Spleen (tissue), 11 donors: ENCODE measurements around the gene SEPTIN1. TPM values are rescaled to one million over a fixed set of nuclear protein-coding genes. Genes with fewer than 3 reads are reported as not detected.
"Not testable (repeated sequence)": the region's sequence is repeated elsewhere in the genome, so short reads cannot be mapped to it uniquely, and the experiment has no call there.

Source experiments
- DNase-seq: peaks from one replicate; pipeline ENCODE4 v3.0.0-alpha.2; 2020
- H3K27ac ChIP-seq, 8 donors: fragments of 200-600 bp; sonication (generic) in 7 of 8; 1 replicate in 4 of 8; 2 replicates in 4 of 8; pipeline versions ENCODE4 v1.5.0 to v1.8.0; 2016 to 2021; ENCODE audit warnings: inconsistent platforms in 4 of 8, mild to moderate bottlenecking in 4 of 8, moderate library complexity in 1 of 8
- H3K27me3 ChIP-seq, 7 donors: fragments of 200-600 bp; sonication (generic) in 6 of 7; replicated peaks in 1 of 7; 1 replicate in 4 of 7; 2 replicates in 3 of 7; pipeline versions ENCODE4 v1.5.0 to v1.8.0; 2016 to 2021; ENCODE audit warnings: inconsistent platforms in 3 of 7, mild to moderate bottlenecking in 1 of 7
- H3K36me3 ChIP-seq, 6 donors: fragments of 200-600 bp; sonication (generic) in 5 of 6; 1 replicate in 4 of 6; 2 replicates in 2 of 6; pipeline versions ENCODE4 v1.5.0 to v1.8.0; 2016 to 2021; ENCODE audit warnings: inconsistent platforms in 2 of 6
- H3K4me1 ChIP-seq, 6 donors: fragments of 200-600 bp; sonication (generic) in 5 of 6; 1 replicate in 3 of 6; 2 replicates in 3 of 6; pipeline versions ENCODE4 v1.5.0 to v1.8.0; 2016 to 2021; ENCODE audit warnings: inconsistent platforms in 3 of 6
- H3K4me3 ChIP-seq, 8 donors: fragments of 200-600 bp; sonication (generic) in 7 of 8; 1 replicate in 4 of 8; 2 replicates in 4 of 8; pipeline versions ENCODE4 v1.5.0 to v1.8.0; 2016 to 2021; ENCODE audit warnings: inconsistent platforms in 4 of 8, mild to moderate bottlenecking in 4 of 8, moderate library complexity in 2 of 8
- H3K9me3 ChIP-seq, 8 donors: fragments of 200-600 bp; sonication (generic) in 7 of 8; 1 replicate in 4 of 8; 2 replicates in 4 of 8; pipeline versions ENCODE4 v1.5.0 to v1.8.0; 2016 to 2021; ENCODE audit warnings: inconsistent platforms in 4 of 8
- CTCF ChIP-seq, 11 experiments: fragments of 200-600 bp in 7 of 11; fragments of 450-650 bp in 4 of 11; sonication (generic) in 4 of 11; IDR thresholded peaks in 8 of 11; conservative IDR thresholded peaks in 3 of 11; 1 replicate in 7 of 11; 2 replicates in 4 of 11; pipeline versions ENCODE4 v1.4.0 to v1.8.0; 2016 to 2021; ENCODE audit warnings: antibody characterized with exemption in 11 of 11, inconsistent platforms in 4 of 11, mild to moderate bottlenecking in 1 of 11
- POLR2A ChIP-seq, 3 donors: fragments of 450-650 bp; IDR thresholded peaks; one replicate each; pipeline ENCODE4 v1.5.1; 2017; ENCODE audit warnings: antibody characterized with exemption in 3 of 3, mild to moderate bottlenecking in 1 of 3
- POLR2AphosphoS5 ChIP-seq, 3 donors: sonication (generic); formaldehyde crosslinking; IDR thresholded peaks; one replicate each; pipeline ENCODE4 v1.5.1; 2017; ENCODE audit warnings: antibody characterized with exemption in 3 of 3
- WGBS, 5 donors: extraction: QIAGEN DNeasy Blood & Tissue Kit in 3 of 5; methylation state at CpG; one replicate each; pipeline versions ENCODE4 v1.1.5 to v1.1.7; 2013 to 2018; 5-methylcytosine and 5-hydroxymethylcytosine counted together
- intact Hi-C: fragments of 100-400 bp; cut with DNase I; formaldehyde crosslinking; loops from one replicate; pipeline ENCODE4 v1.15.0; 2023; ENCODE audit warnings: low total_unique reads
- polyA plus RNA-seq, 3 donors: library from polyadenylated mRNA; stranded (reverse); fragments of 200-250 nt; gene quantifications; one replicate each; pipeline ENCODE4 v1.2.1, GENCODE V29; 2013
- total RNA-seq, 7 donors: library from RNA; depleted of rRNA in 3 of 7; stranded (reverse); fragments of >200 nt in 3 of 7; fragmentation: NEBNext Ultra II Directional in 4 of 7; extraction: Animal tissue kit (Norgen Biotek cat#: 25700) in 4 of 7; gene quantifications; one replicate each; pipeline versions ENCODE4 v1.1.0 to v1.2.1, GENCODE V29; 2016 to 2021
- donor health status: healthy with polysubstance abuse.
- donor health status: DM: no; HTN: no; CAD: no; lungs with moderate emphysema.
- donor health status: DM: no; HTN: no; CAD: no.
- donor health status: Bipolar disorder and iron deficiency.
- donor health status: healthy.
- donor health status: DM: no; HTN: no; CAD: no.
- donor health status: DM: yes; HTN: yes; CAD: no.

Gene SEPTIN1
- total and polyA plus RNA-seq, 10 donors: 38.5 to 199 (median 84.2) TPM

DNA sequence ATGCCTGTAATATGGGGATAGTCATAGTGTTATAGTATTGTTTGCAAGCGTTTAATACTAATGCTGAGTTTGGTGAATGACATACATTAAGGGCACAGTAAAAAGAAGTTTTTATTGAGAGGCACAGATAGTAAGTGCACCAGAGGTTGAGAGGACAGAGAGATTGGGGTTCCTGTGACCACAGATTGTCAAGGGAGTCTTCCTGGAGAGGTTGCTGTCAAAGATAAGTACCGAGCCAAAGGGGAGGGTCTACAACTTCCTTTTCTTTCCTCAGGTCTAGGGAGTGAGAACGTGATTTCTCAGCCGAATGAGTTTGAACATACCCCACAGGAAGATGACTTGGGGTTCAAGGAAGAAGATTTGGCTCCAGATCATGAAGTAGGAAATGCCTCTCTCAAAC is 14.7 kb upstream of the SEPTIN1 start:
- peak overlapping the region in 1 of 8 donors; percentile 6 for H3K4me3 ChIP-seq
- no peak for DNase-seq
- 41 to 59% (median 54%) methylated on average over 4 of the region's 4 CpGs for WGBS, 5 donors
- intact Hi-C loops: no loop called here
- no peak overlapping the region for H3K27ac ChIP-seq
- no peaks in the 10 kb centered on the region for H3K27me3 ChIP-seq
- peaks cover 10 to 76% (median 52%) of the 10 kb centered on the region in 6 donors for H3K4me1 ChIP-seq
- H3K36me3 ChIP-seq: peaks cover 0 to 20% (median 13%) of the 10 kb centered on the region in 6 donors
- no peak for TF ChIP-seq POLR2AphosphoS5 (IDR thresholded peaks at IDR 0.05)
- no peak for TF ChIP-seq POLR2A (IDR thresholded peaks at IDR 0.05)
- no peak for TF ChIP-seq CTCF (IDR thresholded peaks at IDR 0.05 in 8 of 11, conservative IDR thresholded peaks at IDR 0.05 in 3 of 11)
- H3K9me3 ChIP-seq: no peaks in the 10 kb centered on the region

- H3K27ac ChIP-seq, H3K9me3 ChIP-seq, DNase-seq, intact Hi-C loops, H3K27me3 ChIP-seq: not testable (repeated sequence)
- peaks cover 0 to 20% (median 13%) of the 10 kb centered on the region in 6 donors for H3K36me3 ChIP-seq
- peaks cover 10 to 74% (median 52%) of the 10 kb centered on the region in 6 donors for H3K4me1 ChIP-seq
- peak overlapping the region in 1 of 8 donors; percentile 6 for H3K4me3 ChIP-seq
- 81 to 85% (median 84%) methylated on average over 4 of the region's 4 CpGs for WGBS, 5 donors
These were observed 14.3 kb upstream of the SEPTIN1 start for GRCh38 chr16:30396627-30397026.

DNA sequence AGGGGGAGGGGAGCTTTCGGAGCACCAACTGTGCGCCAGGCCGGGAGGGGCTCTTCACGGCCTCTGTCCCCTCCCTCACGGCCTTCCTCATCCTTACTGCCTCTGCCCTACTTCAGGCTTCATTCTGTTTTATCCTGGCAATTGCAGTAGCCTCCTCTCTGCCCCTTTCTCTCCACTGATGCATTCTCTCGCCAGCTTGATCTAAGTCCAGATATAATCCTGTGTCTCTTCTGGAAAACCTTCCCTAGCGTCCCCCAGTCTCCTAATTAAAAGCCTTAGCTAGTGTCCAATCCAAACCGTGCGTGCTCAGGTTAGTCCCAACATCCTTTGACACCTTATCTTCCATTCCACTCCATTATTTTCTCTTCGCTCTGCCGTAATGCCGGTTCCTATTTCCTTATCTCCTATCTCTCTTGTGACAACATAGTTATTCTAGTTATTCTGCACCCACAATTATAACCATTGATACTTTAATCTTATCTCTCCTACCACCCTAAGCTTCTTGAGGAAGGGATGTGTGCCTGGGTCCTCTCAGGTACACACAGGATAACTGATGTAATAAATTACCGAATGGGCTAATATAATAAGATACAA is 13.7 kb upstream of the SEPTIN1 start:
- WGBS, 5 donors: 19 to 24% (median 22%) methylated on average over 13 of the region's 13 CpGs
- TF ChIP-seq POLR2A (IDR thresholded peaks at IDR 0.05): no peak
- no peak for TF ChIP-seq POLR2AphosphoS5 (IDR thresholded peaks at IDR 0.05)
- no peak for TF ChIP-seq CTCF (IDR thresholded peaks at IDR 0.05 in 8 of 11, conservative IDR thresholded peaks at IDR 0.05 in 3 of 11)
- Histone ChIP-seq H3K36me3 (peaks cover 0 to 20% (median 13%) of the 10 kb centered on the region in 6 donors), H3K4me1 (peaks cover 10 to 68% (median 48%) of the 10 kb centered on the region in 6 donors), H3K27ac (peak overlapping the region; percentile 51 to 82 (median 76)), H3K4me3 (peak overlapping the region; percentile 57 to 87 (median 82)), H3K27me3 (no peaks in the 10 kb centered on the region), H3K9me3 (no peaks in the 10 kb centered on the region)
- DNase-seq: no peak
- intact Hi-C loops: no loop called here

- WGBS, 5 donors: 0 to 1% (median 0%) methylated on average over 38 to 103 of the region's 103 CpGs
These were observed 13.0 kb upstream of the SEPTIN1 start, which contains the start of gene ZNF48 for GRCh38 chr16:30395155-30395991. TSS of gene ZNF48 (plus strand) at chr16:30395420. CDS start at chr16:30395795, 375 bp downstream.

More at GRCh38 chr16:30395155-30395991, 13.0 kb upstream of the SEPTIN1 start, which contains the start of gene ZNF48:
- H3K9me3 ChIP-seq: no peaks in the 10 kb centered on the region
- peak; percentile 96 for DNase-seq
- peak within 1 kb of the TSS; percentile 55 to 82 (median 76) for H3K27ac ChIP-seq
- peaks cover 0 to 20% (median 13%) of the 10 kb centered on the region in 6 donors for H3K36me3 ChIP-seq
- TF ChIP-seq POLR2AphosphoS5 (IDR thresholded peaks at IDR 0.05): peak; percentile 75 to 86 (median 82)
- TF ChIP-seq POLR2A (IDR thresholded peaks at IDR 0.05): no peak
- TF ChIP-seq CTCF (IDR thresholded peaks at IDR 0.05 in 8 of 11, conservative IDR thresholded peaks at IDR 0.05 in 3 of 11): peak in 6 of 11 experiments; percentile 8 to 59 (median 42)
- peak within 1 kb of the TSS; percentile 57 to 87 (median 82) for H3K4me3 ChIP-seq
- intact Hi-C loops: no loop called here
- H3K27me3 ChIP-seq: no peaks in the 10 kb centered on the region
- H3K4me1 ChIP-seq: peaks cover 10 to 61% (median 41%) of the 10 kb centered on the region in 6 donors
